ENCODE results near the gene NHSL2.
"Not testable (repeated sequence)": the region's sequence is repeated elsewhere in the genome, so short reads cannot be mapped to it uniquely, and the experiment has no call there.

NHSL2 gene

GRCh38 chrX:71910643-71910985, at the start of gene NHSL2:
NHSL2 (plus strand) TSS chrX:71910845.
- peak in 1 of 2 donors; percentile 0 for DNase-seq

- no peak for DNase-seq
Measured at GRCh38 chrX:71867680-71868079, 43.0 kb upstream of the NHSL2 start.

GRCh38 chrX:71869566-71869965, 41.1 kb upstream of the NHSL2 start:
- DNase-seq, result not testable (repeated sequence)

- DNase-seq, result no peak
Measured at GRCh38 chrX:71870208-71871098, 40.2 kb upstream of the NHSL2 start.

- no peak for DNase-seq
Measured at GRCh38 chrX:71871367-71871766, 39.3 kb upstream of the NHSL2 start.

GRCh38 chrX:71872542-71873458, 37.8 kb upstream of the NHSL2 start:
- DNase-seq, result no peak

- no peak for DNase-seq
Measured at GRCh38 chrX:71873459-71873833, 37.2 kb upstream of the NHSL2 start.

- not testable (repeated sequence) for DNase-seq
Measured at GRCh38 chrX:71876841-71877240, 33.8 kb upstream of the NHSL2 start.

- DNase-seq, result no peak
Measured at GRCh38 chrX:71885099-71885498, 25.5 kb upstream of the NHSL2 start.

- no peak for DNase-seq
Measured at GRCh38 chrX:71895607-71896006, 15.0 kb upstream of the NHSL2 start.

GRCh38 chrX:71906144-71906543, 4.5 kb upstream of the NHSL2 start:
- no peak for DNase-seq

GRCh38 chrX:71908387-71908786, 2.3 kb upstream of the NHSL2 start:
- no peak for DNase-seq

GRCh38 chrX:71909956-71910355, 689 bp upstream of the NHSL2 start:
- DNase-seq, result no peak

GRCh38 chrX:71910986-71911730, 513 bp downstream of the NHSL2 start:
- DNase-seq, result peak in 1 of 2 donors; percentile 21

GRCh38 chrX:71911731-71912050, 1.0 kb downstream of the NHSL2 start:
- no peak for DNase-seq

- no peak for DNase-seq
Measured at GRCh38 chrX:71912156-71912555, 1.5 kb downstream of the NHSL2 start.

GRCh38 chrX:71913156-71913950, 2.7 kb downstream of the NHSL2 start:
- DNase-seq, result no peak

GRCh38 chrX:71917621-71918343, 7.1 kb downstream of the NHSL2 start:
- no peak for DNase-seq

- no peak for DNase-seq
Measured at GRCh38 chrX:71919431-71919830, 8.8 kb downstream of the NHSL2 start.

GRCh38 chrX:71919886-71920285, 9.2 kb downstream of the NHSL2 start:
- DNase-seq, result no peak

GRCh38 chrX:71922686-71923085, 12.0 kb downstream of the NHSL2 start:
- no peak for DNase-seq

GRCh38 chrX:71923516-71923915, 12.9 kb downstream of the NHSL2 start:
- no peak for DNase-seq

All from CD4-positive, alpha-beta T cell treated with Interleukin-4 for 1 hour (primary cell).